Astrocyte (in vitro differentiated cells and primary cell): ENCODE data around the gene MIR17HG.

Experiments
- EZH2 ChIP-seq: IDR thresholded peaks from 2 replicates; pipeline ENCODE4 v1.6.1; 2012; ENCODE audit warnings: mild to moderate bottlenecking, low read length, inconsistent platforms; ENCODE audit not compliant: insufficient read depth
- TF ChIP-seq, protein P1 (sequence below): IDR thresholded peaks from 2 replicates; pipeline ENCODE4 v1.5.1; 2011; ENCODE audit warnings: low read depth, mild to moderate bottlenecking, inconsistent platforms, low read length, moderate library complexity; ENCODE audit not compliant: insufficient read depth

DNA sequence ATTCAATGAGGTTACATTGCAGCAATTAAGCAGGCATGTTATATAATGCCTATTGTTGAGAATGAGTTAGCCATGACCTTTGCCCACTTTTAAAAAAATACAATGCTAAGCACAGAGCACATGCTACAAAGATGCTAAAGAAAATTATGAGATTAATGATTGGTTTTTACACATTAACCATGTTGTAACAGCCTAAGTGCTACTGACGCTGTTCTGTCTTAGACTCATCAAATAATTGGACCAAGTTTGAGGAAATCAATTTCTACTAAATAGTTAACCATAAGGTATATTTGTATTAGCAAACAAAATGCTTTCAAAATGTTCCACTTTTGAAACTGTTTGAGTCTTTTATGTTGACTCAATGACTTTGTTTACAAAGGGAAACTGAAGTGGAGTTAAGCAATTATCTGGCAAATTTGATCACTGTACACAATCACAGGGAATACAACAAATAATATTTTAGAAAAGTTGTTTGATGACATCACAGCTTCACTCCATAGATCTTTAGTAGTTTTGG, 14.3 kb downstream of the MIR17HG start:
- TF ChIP-seq EZH2, result no peak
- TF ChIP-seq, protein P1, sequence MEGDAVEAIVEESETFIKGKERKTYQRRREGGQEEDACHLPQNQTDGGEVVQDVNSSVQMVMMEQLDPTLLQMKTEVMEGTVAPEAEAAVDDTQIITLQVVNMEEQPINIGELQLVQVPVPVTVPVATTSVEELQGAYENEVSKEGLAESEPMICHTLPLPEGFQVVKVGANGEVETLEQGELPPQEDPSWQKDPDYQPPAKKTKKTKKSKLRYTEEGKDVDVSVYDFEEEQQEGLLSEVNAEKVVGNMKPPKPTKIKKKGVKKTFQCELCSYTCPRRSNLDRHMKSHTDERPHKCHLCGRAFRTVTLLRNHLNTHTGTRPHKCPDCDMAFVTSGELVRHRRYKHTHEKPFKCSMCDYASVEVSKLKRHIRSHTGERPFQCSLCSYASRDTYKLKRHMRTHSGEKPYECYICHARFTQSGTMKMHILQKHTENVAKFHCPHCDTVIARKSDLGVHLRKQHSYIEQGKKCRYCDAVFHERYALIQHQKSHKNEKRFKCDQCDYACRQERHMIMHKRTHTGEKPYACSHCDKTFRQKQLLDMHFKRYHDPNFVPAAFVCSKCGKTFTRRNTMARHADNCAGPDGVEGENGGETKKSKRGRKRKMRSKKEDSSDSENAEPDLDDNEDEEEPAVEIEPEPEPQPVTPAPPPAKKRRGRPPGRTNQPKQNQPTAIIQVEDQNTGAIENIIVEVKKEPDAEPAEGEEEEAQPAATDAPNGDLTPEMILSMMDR, result no peak
